ENCODE results near the gene GOLGA2.

GOLGA2 gene

GRCh38 chr9:128226412-128226801 lies 49.4 kb downstream of the GOLGA2 start:
- Histone ChIP-seq H3K9me2 (replicated peaks; ENCODE audit: low read depth, low read length) (no peaks in the 10 kb centered on the region), H3F3A (ENCODE audit: low read depth) (no peaks in the 10 kb centered on the region), H3K9me3 (ENCODE audit: insufficient read depth, low read depth, low read length) (no peaks in the 10 kb centered on the region), H3K4me2 (ENCODE audit: low read depth, low read length, poor library complexity, severe bottlenecking) (no peak overlapping the region), H4K20me1 (ENCODE audit: insufficient read depth, low read length, poor library complexity, severe bottlenecking) (no peaks in the 10 kb centered on the region), H3K4me3 (ENCODE audit: low read length, poor library complexity, severe bottlenecking) (no peak overlapping the region), H3K9ac (ENCODE audit: low read depth, low read length, poor library complexity, severe bottlenecking) (no peak overlapping the region), H3K27me3 (ENCODE audit: insufficient read depth, low read length, poor library complexity, severe bottlenecking) (no peaks in the 10 kb centered on the region), H3K4me1 (ENCODE audit: insufficient read depth, low read length, poor library complexity, severe bottlenecking) (no peaks in the 10 kb centered on the region), H3K36me3 (ENCODE audit: insufficient read depth, low read length) (no peaks in the 10 kb centered on the region), H3K79me2 (ENCODE audit: insufficient read depth, low read length) (no peaks in the 10 kb centered on the region), H2AFZ (ENCODE audit: low read length) (no peak overlapping the region)
- TF ChIP-seq CTCF (conservative IDR thresholded peaks at IDR 0.05; ENCODE audit: low read length) (no peak), EZH2phosphoT487 (IDR thresholded peaks at IDR 0.05; ENCODE audit: borderline replicate concordance) (no peak)

GRCh38 chr9:128225770-128226411 lies 49.9 kb downstream of the GOLGA2 start:
- no peak overlapping the region for H3K4me2 ChIP-seq (ENCODE audit: low read depth, low read length, poor library complexity, severe bottlenecking)
- H3K36me3 ChIP-seq (ENCODE audit: insufficient read depth, low read length) = no peaks in the 10 kb centered on the region
- H4K20me1 ChIP-seq (ENCODE audit: insufficient read depth, low read length, poor library complexity, severe bottlenecking) = no peaks in the 10 kb centered on the region
- no peaks in the 10 kb centered on the region for H3K9me2 ChIP-seq (replicated peaks; ENCODE audit: low read depth, low read length)
- H3K79me2 ChIP-seq (ENCODE audit: insufficient read depth, low read length) = no peaks in the 10 kb centered on the region
- H2AFZ ChIP-seq (ENCODE audit: low read length) = no peak overlapping the region
- no peak overlapping the region for H3K9ac ChIP-seq (ENCODE audit: low read depth, low read length, poor library complexity, severe bottlenecking)
- H3K4me3 ChIP-seq (ENCODE audit: low read length, poor library complexity, severe bottlenecking) = no peak overlapping the region
- no peaks in the 10 kb centered on the region for H3F3A ChIP-seq (ENCODE audit: low read depth)
- no peak for TF ChIP-seq EZH2phosphoT487 (IDR thresholded peaks at IDR 0.05; ENCODE audit: borderline replicate concordance)
- no peak for TF ChIP-seq CTCF (conservative IDR thresholded peaks at IDR 0.05; ENCODE audit: low read length)
- H3K9me3 ChIP-seq (ENCODE audit: insufficient read depth, low read depth, low read length) = no peaks in the 10 kb centered on the region
- no peaks in the 10 kb centered on the region for H3K4me1 ChIP-seq (ENCODE audit: insufficient read depth, low read length, poor library complexity, severe bottlenecking)
- H3K27me3 ChIP-seq (ENCODE audit: insufficient read depth, low read length, poor library complexity, severe bottlenecking) = no peaks in the 10 kb centered on the region

GRCh38 chr9:128224877-128225276 lies 50.9 kb downstream of the GOLGA2 start:
- Histone ChIP-seq H4K20me1 (ENCODE audit: insufficient read depth, low read length, poor library complexity, severe bottlenecking) (no peaks in the 10 kb centered on the region), H3K27me3 (ENCODE audit: insufficient read depth, low read length, poor library complexity, severe bottlenecking) (no peaks in the 10 kb centered on the region), H3K9ac (ENCODE audit: low read depth, low read length, poor library complexity, severe bottlenecking) (no peak overlapping the region), H2AFZ (ENCODE audit: low read length) (no peak overlapping the region), H3K79me2 (ENCODE audit: insufficient read depth, low read length) (no peaks in the 10 kb centered on the region), H3K4me1 (ENCODE audit: insufficient read depth, low read length, poor library complexity, severe bottlenecking) (no peaks in the 10 kb centered on the region), H3F3A (ENCODE audit: low read depth) (no peaks in the 10 kb centered on the region), H3K4me3 (ENCODE audit: low read length, poor library complexity, severe bottlenecking) (no peak overlapping the region), H3K9me3 (ENCODE audit: insufficient read depth, low read depth, low read length) (no peaks in the 10 kb centered on the region), H3K4me2 (ENCODE audit: low read depth, low read length, poor library complexity, severe bottlenecking) (no peak overlapping the region), H3K9me2 (replicated peaks; ENCODE audit: low read depth, low read length) (no peaks in the 10 kb centered on the region), H3K36me3 (ENCODE audit: insufficient read depth, low read length) (no peaks in the 10 kb centered on the region)
- TF ChIP-seq CTCF (conservative IDR thresholded peaks at IDR 0.05; ENCODE audit: low read length) (no peak), EZH2phosphoT487 (IDR thresholded peaks at IDR 0.05; ENCODE audit: borderline replicate concordance) (no peak)
